Choroid plexus epithelial cell (primary cell): ENCODE data around the gene KRIT1.
"Not testable (repeated sequence)": the region's sequence is repeated elsewhere in the genome, so short reads cannot be mapped to it uniquely, and the experiment has no call there.

Source experiments
- DNase-seq: peaks from one replicate; pipeline ENCODE4 v3.0.0-alpha.2; 2010; ENCODE audit warnings: low read depth
- H3K4me3 ChIP-seq: 2 replicates; pipeline ENCODE4 v1.5.1; 2011; ENCODE audit warnings: low read depth, mild to moderate bottlenecking, control low read depth, low read length, moderate library complexity
- TF ChIP-seq, protein P1 (sequence below): conservative IDR thresholded peaks from 2 replicates; pipeline ENCODE4 v1.5.1; 2011; ENCODE audit warnings: low read depth, mild to moderate bottlenecking, control low read depth, inconsistent platforms, low read length, moderate library complexity

The KRIT1 gene

GRCh38 chr7:92266415-92267241, 20.9 kb upstream of the KRIT1 start:
- no peak for DNase-seq
- TF ChIP-seq, protein P1, sequence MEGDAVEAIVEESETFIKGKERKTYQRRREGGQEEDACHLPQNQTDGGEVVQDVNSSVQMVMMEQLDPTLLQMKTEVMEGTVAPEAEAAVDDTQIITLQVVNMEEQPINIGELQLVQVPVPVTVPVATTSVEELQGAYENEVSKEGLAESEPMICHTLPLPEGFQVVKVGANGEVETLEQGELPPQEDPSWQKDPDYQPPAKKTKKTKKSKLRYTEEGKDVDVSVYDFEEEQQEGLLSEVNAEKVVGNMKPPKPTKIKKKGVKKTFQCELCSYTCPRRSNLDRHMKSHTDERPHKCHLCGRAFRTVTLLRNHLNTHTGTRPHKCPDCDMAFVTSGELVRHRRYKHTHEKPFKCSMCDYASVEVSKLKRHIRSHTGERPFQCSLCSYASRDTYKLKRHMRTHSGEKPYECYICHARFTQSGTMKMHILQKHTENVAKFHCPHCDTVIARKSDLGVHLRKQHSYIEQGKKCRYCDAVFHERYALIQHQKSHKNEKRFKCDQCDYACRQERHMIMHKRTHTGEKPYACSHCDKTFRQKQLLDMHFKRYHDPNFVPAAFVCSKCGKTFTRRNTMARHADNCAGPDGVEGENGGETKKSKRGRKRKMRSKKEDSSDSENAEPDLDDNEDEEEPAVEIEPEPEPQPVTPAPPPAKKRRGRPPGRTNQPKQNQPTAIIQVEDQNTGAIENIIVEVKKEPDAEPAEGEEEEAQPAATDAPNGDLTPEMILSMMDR, result no peak
- H3K4me3 ChIP-seq, result no peak overlapping the region

GRCh38 chr7:92260248-92260781, 14.6 kb upstream of the KRIT1 start:
- TF ChIP-seq, protein P1, result no peak
- DNase-seq, result no peak
- no peak overlapping the region for H3K4me3 ChIP-seq

DNA sequence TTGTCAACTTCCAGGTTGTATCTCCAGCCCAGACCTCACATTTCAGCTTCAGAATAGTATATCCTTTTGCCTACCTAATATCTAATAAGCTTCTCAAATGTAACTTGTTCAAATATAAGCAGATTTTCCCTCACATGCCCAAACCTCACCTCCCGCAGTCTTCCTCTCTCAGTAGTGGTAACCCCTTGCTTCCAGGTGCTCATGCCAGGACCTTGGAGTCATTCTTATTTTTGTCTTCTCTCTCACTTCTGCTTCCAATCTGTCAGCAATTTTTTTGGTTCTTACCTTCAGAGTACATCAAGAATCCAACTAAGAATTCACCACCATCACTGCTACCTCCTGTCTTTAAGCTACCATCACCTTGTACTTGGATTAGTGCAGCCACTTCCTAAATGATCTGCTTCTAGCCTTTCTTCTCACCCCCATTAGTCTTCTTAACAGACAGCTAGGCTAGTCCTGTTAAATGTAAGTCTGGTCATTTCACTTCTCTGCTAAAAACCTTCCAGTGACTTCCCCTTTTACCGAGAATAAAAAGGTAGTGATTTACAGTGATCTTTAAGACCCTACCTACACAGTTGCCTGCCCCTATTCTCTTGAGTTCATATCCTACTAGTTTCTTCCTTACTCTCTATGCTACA, 14.0 kb upstream of the KRIT1 start:
- TF ChIP-seq, protein P1, result no peak
- no peak overlapping the region for H3K4me3 ChIP-seq
- DNase-seq, result no peak

DNA sequence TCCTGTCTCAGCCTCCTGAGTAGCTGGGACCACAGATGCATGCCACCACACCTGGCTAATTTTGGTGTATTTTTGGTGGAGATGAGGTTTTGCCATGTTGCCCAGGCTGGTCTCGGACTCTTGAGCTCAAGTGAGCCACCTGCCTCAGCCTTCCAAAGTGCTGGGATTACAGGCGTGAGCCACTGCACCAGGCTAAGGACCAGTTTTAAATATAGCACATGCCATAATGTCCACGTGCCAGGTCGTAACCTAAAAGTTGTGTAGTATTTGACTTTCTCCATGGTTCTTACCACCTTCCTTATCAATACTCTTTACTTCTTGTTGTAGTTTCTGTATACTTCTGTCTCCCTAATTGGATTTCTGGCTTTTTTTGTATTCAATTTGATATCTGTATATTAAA, 13.3 kb upstream of the KRIT1 start:
- H3K4me3 ChIP-seq, result no peak overlapping the region
- DNase-seq, result no peak
- TF ChIP-seq, protein P1, result no peak

DNA sequence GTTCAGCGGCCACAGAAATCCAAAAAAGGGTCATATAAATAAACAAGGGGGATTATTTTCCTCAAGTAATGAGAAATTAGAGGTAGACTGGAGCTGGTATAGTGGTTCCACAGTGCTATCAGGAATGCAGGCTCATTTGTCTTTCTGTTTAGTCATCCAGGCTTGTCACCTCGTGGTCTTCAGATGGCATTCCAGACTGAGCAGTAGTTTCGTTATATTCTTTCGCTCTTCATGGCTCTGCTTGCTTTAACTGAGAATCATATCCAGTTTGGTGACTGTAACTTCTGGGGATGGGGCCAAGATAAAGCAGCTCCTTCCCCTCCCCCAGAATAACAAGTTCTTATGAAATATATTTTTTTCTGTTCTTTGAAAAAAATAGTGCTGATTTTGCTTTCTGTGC, 9.6 kb upstream of the KRIT1 start:
- peak; percentile 86 for DNase-seq
- TF ChIP-seq, protein P1, result no peak
- H3K4me3 ChIP-seq, result peak overlapping the region; percentile 9

DNA sequence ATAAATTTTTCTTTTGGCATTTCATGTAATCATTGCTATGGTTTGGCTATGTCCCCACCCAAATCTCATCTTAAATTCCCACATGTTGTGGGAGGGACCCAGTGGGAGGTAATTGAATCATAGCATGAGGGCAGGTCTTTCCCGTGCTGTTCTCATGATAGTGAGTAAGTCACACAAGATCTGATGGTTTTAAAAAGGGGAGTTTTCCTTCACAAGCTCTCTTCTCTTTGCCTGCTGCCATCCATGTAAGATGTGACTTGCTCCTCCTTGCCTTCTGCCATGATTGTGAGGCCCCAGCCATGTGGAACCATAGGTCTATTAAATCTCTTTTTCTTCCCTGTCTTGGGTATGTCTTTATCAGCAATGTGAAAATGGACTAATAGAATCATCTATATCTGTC, 9.1 kb upstream of the KRIT1 start:
- DNase-seq, result peak; percentile 58
- H3K4me3 ChIP-seq, result not testable (repeated sequence)

GRCh38 chr7:92253251-92253650, 7.5 kb upstream of the KRIT1 start:
- no peak for DNase-seq
- TF ChIP-seq, protein P1, result no peak
- no peak overlapping the region for H3K4me3 ChIP-seq
